AG04450 (cell line): ENCODE measurements around the gene RHO. TPM values are rescaled to one million over a fixed set of nuclear protein-coding genes. Genes with fewer than 3 reads are reported as not detected.

Source experiments
- CTCF ChIA-PET: fragments of 300-600, 350-600 bp; formaldehyde crosslinking; extraction: SDS; loops from one replicate; lab custom pipeline; 2022; ENCODE audit warnings: antibody characterized with exemption, inconsistent platforms; lab: Charles Lee
- POLR2A ChIA-PET: fragments of 350-600 bp; formaldehyde crosslinking; extraction: SDS; loops from one replicate; lab custom pipeline; 2021; ENCODE audit warnings: antibody characterized with exemption, inconsistent platforms; lab: Yijun Ruan, JAX
- DNase-seq: peaks from one replicate; pipeline ENCODE4 v3.0.0-alpha.2; 2011; ENCODE audit warnings: low read depth, low spot score
- H3K27ac ChIP-seq: one replicate; pipeline ENCODE4 v1.5.1; 2012; ENCODE audit warnings: low read depth, low read length, control low read depth
- H3K27me3 ChIP-seq: one replicate; pipeline ENCODE4 v1.6.0; 2012; ENCODE audit warnings: low read length; ENCODE audit not compliant: control insufficient read depth, insufficient read depth
- H3K4me3 ChIP-seq: 2 replicates; pipeline ENCODE4 v1.5.1; 2011; ENCODE audit warnings: mild to moderate bottlenecking, low read depth, low read length, control low read depth
- H3K9me3 ChIP-seq: 2 replicates; pipeline ENCODE4 v1.5.1; 2012; ENCODE audit warnings: low read length; ENCODE audit not compliant: control insufficient read depth, insufficient read depth
- polyA plus RNA-seq: library from polyadenylated mRNA; depleted of rRNA; stranded (reverse); fragments of >200 nt; gene quantifications from 2 replicates; pipeline ENCODE4 v1.2.3, GENCODE V29; 2011
- TF ChIP-seq, protein P1 (sequence below): IDR thresholded peaks from 2 replicates; pipeline ENCODE4 v1.5.1; 2011; ENCODE audit warnings: low read depth, low read length, control low read depth, inconsistent platforms

The RHO gene
- polyA plus RNA-seq, 1 experiment = not detected

GRCh38 chr3:129574206-129574605 is 45.8 kb downstream of the RHO start:
- ChIA-PET POLR2A (no interaction called here), CTCF (no interaction called here)
- no peak overlapping the region for H3K27ac ChIP-seq
- no peaks in the 10 kb centered on the region for H3K9me3 ChIP-seq
- TF ChIP-seq, protein P1, sequence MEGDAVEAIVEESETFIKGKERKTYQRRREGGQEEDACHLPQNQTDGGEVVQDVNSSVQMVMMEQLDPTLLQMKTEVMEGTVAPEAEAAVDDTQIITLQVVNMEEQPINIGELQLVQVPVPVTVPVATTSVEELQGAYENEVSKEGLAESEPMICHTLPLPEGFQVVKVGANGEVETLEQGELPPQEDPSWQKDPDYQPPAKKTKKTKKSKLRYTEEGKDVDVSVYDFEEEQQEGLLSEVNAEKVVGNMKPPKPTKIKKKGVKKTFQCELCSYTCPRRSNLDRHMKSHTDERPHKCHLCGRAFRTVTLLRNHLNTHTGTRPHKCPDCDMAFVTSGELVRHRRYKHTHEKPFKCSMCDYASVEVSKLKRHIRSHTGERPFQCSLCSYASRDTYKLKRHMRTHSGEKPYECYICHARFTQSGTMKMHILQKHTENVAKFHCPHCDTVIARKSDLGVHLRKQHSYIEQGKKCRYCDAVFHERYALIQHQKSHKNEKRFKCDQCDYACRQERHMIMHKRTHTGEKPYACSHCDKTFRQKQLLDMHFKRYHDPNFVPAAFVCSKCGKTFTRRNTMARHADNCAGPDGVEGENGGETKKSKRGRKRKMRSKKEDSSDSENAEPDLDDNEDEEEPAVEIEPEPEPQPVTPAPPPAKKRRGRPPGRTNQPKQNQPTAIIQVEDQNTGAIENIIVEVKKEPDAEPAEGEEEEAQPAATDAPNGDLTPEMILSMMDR = no peak
- H3K27me3 ChIP-seq = no peaks in the 10 kb centered on the region
- DNase-seq = no peak
- no peak overlapping the region for H3K4me3 ChIP-seq

DNA sequence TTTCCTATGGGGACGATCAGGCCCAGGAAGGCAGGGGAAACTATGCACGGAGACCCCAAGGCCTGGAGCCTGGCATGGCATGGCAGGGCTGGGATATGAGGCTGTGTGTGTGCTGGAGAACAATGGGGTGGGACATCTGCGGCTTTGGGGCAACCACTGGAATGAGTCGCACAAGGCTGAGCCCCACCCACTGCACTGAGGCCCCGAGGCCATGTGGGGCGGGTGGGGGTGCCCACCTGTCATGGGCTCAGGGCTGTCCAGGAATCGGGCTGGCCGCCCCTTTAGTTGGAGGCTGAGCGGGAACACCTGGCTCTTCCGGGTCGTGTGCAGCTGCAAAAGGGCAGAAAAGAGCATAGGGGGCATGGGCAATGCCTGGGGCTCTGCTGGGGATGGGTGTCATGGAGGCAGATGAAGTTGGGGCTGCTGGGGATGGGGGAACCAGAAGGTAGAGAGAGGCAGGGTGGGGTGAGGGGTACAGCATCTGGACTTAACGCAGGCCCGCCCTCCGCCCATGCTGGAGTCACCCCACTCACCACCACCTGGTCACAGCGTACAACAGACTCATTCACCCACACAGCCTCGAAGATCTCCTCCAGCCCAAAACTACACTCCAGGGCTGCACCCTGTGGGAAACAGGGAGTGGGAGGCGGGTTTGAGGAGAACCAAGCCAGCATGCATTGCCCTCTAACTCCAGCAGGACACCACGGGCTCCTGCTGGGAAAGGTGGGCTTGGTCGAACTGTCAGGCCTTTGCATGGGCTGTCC is 47.0 kb downstream of the RHO start:
- Histone ChIP-seq H3K9me3 (no peaks in the 10 kb centered on the region), H3K27me3 (no peaks in the 10 kb centered on the region), H3K27ac (no peak overlapping the region), H3K4me3 (no peak overlapping the region)
- TF ChIP-seq, protein P1 = no peak
- CTCF ChIA-PET = interaction anchor here (0.5 kb wide), 1 partner anchor 194 kb away, joined by 3 read pairs; no protein-coding TSS in a partner anchor
- POLR2A ChIA-PET = no interaction called here
- no peak for DNase-seq

GRCh38 chr3:129575997-129576384 is 47.6 kb downstream of the RHO start:
- H3K4me3 ChIP-seq = no peak overlapping the region
- TF ChIP-seq, protein P1 = no peak
- H3K9me3 ChIP-seq = no peaks in the 10 kb centered on the region
- H3K27ac ChIP-seq = no peak overlapping the region
- POLR2A ChIA-PET = no interaction called here
- DNase-seq = no peak
- no peaks in the 10 kb centered on the region for H3K27me3 ChIP-seq
- CTCF ChIA-PET = interaction anchor here (0.5 to 0.9 kb wide), 2 partner anchors 15 to 194 kb away, joined by 3 read pairs; no protein-coding TSS in a partner anchor

GRCh38 chr3:129576514-129577352 is 48.3 kb downstream of the RHO start:
- Histone ChIP-seq H3K27me3 (no peaks in the 10 kb centered on the region), H3K4me3 (no peak overlapping the region), H3K9me3 (no peaks in the 10 kb centered on the region), H3K27ac (no peak overlapping the region)
- TF ChIP-seq, protein P1 = no peak
- DNase-seq = no peak
- POLR2A ChIA-PET = no interaction called here
- CTCF ChIA-PET = interaction anchor here (0.9 kb wide), 1 partner anchor 14 kb away, joined by 3 read pairs; no protein-coding TSS in a partner anchor
